Measurements from ENCODE around the gene OR8H2.

DNA sequence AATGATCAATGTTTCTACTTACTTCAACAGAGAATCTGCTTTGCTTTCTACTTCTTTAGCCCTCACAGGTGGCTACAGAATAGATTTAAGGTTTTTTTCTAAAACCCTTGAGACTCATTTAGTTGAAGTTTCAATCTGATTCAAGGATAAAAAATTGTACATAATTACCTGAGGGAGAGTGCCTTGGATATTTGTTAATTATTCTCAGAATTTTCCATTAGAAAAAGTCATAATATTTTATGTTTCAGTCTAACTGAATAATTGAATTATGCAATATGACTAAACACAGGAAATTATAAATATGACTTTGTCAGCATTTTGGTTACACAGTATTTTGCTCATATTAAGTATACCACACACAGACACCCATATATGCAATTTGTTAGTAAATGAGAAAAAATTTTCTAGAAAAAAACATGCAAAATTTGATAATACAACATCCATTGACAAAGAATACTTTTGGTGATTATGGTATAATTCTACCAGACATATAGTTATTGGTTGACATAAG, 36.7 kb downstream of the OR8H2 start, which contains the start of gene OR8J3:
- TF ChIP-seq POLR2AphosphoS5 (IDR thresholded peaks at IDR 0.05), result no peak
- TF ChIP-seq, protein P1, sequence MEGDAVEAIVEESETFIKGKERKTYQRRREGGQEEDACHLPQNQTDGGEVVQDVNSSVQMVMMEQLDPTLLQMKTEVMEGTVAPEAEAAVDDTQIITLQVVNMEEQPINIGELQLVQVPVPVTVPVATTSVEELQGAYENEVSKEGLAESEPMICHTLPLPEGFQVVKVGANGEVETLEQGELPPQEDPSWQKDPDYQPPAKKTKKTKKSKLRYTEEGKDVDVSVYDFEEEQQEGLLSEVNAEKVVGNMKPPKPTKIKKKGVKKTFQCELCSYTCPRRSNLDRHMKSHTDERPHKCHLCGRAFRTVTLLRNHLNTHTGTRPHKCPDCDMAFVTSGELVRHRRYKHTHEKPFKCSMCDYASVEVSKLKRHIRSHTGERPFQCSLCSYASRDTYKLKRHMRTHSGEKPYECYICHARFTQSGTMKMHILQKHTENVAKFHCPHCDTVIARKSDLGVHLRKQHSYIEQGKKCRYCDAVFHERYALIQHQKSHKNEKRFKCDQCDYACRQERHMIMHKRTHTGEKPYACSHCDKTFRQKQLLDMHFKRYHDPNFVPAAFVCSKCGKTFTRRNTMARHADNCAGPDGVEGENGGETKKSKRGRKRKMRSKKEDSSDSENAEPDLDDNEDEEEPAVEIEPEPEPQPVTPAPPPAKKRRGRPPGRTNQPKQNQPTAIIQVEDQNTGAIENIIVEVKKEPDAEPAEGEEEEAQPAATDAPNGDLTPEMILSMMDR (IDR thresholded peaks at IDR 0.05 in 8 of 11, conservative IDR thresholded peaks at IDR 0.05 in 3 of 11), result no peak
- no peak for TF ChIP-seq POLR2A (IDR thresholded peaks at IDR 0.05)

All from spleen (tissue), 7 donors.